Muscle of arm (tissue), 12 donors: ENCODE results near the gene PLXDC2. TPM values are rescaled to one million over a fixed set of nuclear protein-coding genes. Genes with fewer than 3 reads are reported as not detected.

ENCODE experiments used
- DNase-seq: peaks from one replicate; pipeline ENCODE4 v3.0.0-alpha.2; 2013
- polyA plus RNA-seq, 12 donors: library from polyadenylated mRNA; unstranded; fragments of 120-200 nt; gene quantifications; one replicate each; pipeline ENCODE4 v1.2.1, GENCODE V29; 2013; ENCODE audit not compliant: insufficient read length in 12 of 12

Gene PLXDC2
- polyA plus RNA-seq, 12 donors = 25.6 to 76.8 (median 42.6) TPM

GRCh38 chr10:19812976-19813375 lies 3.3 kb upstream of the PLXDC2 start:
- no peak for DNase-seq

- peak; percentile 61 for DNase-seq
These were observed 1.0 kb upstream of the PLXDC2 start for GRCh38 chr10:19815036-19815730.

GRCh38 chr10:19815731-19816410 lies 361 bp upstream of the PLXDC2 start:
- DNase-seq = peak; percentile 89

- peak; percentile 57 for DNase-seq
These were observed 1.1 kb downstream of the PLXDC2 start for GRCh38 chr10:19817231-19817933.

GRCh38 chr10:19818876-19819275 lies 2.6 kb downstream of the PLXDC2 start:
- no peak for DNase-seq

- DNase-seq = peak; percentile 88
These were observed 3.3 kb downstream of the PLXDC2 start for GRCh38 chr10:19819419-19820033.

- peak; percentile 51 for DNase-seq
These were observed 8.4 kb downstream of the PLXDC2 start for GRCh38 chr10:19824381-19825342.

- no peak for DNase-seq
These were observed 9.5 kb downstream of the PLXDC2 start for GRCh38 chr10:19825700-19826099.

GRCh38 chr10:19826712-19827111 lies 10.5 kb downstream of the PLXDC2 start:
- no peak for DNase-seq

GRCh38 chr10:19828278-19829049 lies 12.2 kb downstream of the PLXDC2 start:
- peak; percentile 56 for DNase-seq

- no peak for DNase-seq
These were observed 16.5 kb downstream of the PLXDC2 start for GRCh38 chr10:19832699-19833098.

GRCh38 chr10:19833170-19833824 lies 17.1 kb downstream of the PLXDC2 start:
- no peak for DNase-seq

GRCh38 chr10:19835952-19836351 lies 19.7 kb downstream of the PLXDC2 start:
- DNase-seq = no peak

- no peak for DNase-seq
These were observed 22.9 kb downstream of the PLXDC2 start for GRCh38 chr10:19839090-19839489.

- DNase-seq = no peak
These were observed 23.3 kb downstream of the PLXDC2 start for GRCh38 chr10:19839552-19839951.

GRCh38 chr10:19840776-19841175 lies 24.5 kb downstream of the PLXDC2 start:
- no peak for DNase-seq

GRCh38 chr10:19843487-19843886 lies 27.3 kb downstream of the PLXDC2 start:
- DNase-seq = no peak

- peak; percentile 41 for DNase-seq
These were observed 29.5 kb downstream of the PLXDC2 start for GRCh38 chr10:19845503-19846368.

- no peak for DNase-seq
These were observed 31.1 kb downstream of the PLXDC2 start for GRCh38 chr10:19847321-19847720.
